H9 (cell line): ENCODE measurements around the gene OR5B17. TPM values are rescaled to one million over a fixed set of nuclear protein-coding genes. Genes with fewer than 3 reads are reported as not detected.
"Not testable (repeated sequence)": the region's sequence is repeated elsewhere in the genome, so short reads cannot be mapped to it uniquely, and the experiment has no call there.

Source experiments
- DNase-seq: peaks from one replicate; pipeline ENCODE4 v3.0.0-alpha.2; 2017
- H2AFZ ChIP-seq: one replicate; pipeline ENCODE4 v1.6.1; 2013; ENCODE audit warnings: mild to moderate bottlenecking, low read length, control low read depth, moderate library complexity
- H2AK5ac ChIP-seq: 2 replicates; pipeline ENCODE4 v1.6.1; 2013; ENCODE audit warnings: low read length, control low read depth, mixed read lengths; ENCODE audit not compliant: insufficient read length
- H2BK120ac ChIP-seq: one replicate; pipeline ENCODE4 v1.6.1; 2013; ENCODE audit warnings: low read depth, mild to moderate bottlenecking, low read length, control low read depth, inconsistent platforms; ENCODE audit not compliant: poor library complexity, severe bottlenecking
- H2BK12ac ChIP-seq: 2 replicates; pipeline ENCODE4 v1.6.1; 2013; ENCODE audit warnings: low read length, control low read depth, mixed read lengths, low read depth; ENCODE audit not compliant: insufficient read length
- H2BK15ac ChIP-seq: 2 replicates; pipeline ENCODE4 v1.6.1; 2013; ENCODE audit warnings: low read depth, low read length, control low read depth
- H2BK20ac ChIP-seq: one replicate; pipeline ENCODE4 v1.6.1; 2013; ENCODE audit warnings: low read depth, mild to moderate bottlenecking, low read length, control low read depth, inconsistent platforms; ENCODE audit not compliant: poor library complexity, severe bottlenecking
- H2BK5ac ChIP-seq: 2 replicates; pipeline ENCODE4 v1.6.1; 2013; ENCODE audit warnings: low read length, control low read depth, mixed read lengths; ENCODE audit not compliant: insufficient read length
- H3K14ac ChIP-seq: 2 replicates; pipeline ENCODE4 v1.6.1; 2013; ENCODE audit warnings: low read length, control low read depth; ENCODE audit not compliant: insufficient read depth
- H3K18ac ChIP-seq: 2 replicates; pipeline ENCODE4 v1.6.1; 2013; ENCODE audit warnings: low read depth, mild to moderate bottlenecking, mixed read lengths, low read length, control low read depth; ENCODE audit not compliant: insufficient read length
- H3K23ac ChIP-seq: 2 replicates; pipeline ENCODE4 v1.6.1; 2013; ENCODE audit warnings: low read length, control low read depth, mixed read lengths, low read depth; ENCODE audit not compliant: insufficient read length
- H3K23me2 ChIP-seq: 2 replicates; pipeline ENCODE4 v1.6.1; 2013; ENCODE audit warnings: low read depth, mild to moderate bottlenecking, mixed read lengths, low read length, control low read depth; ENCODE audit not compliant: insufficient read length, poor library complexity, severe bottlenecking
- H3K27ac ChIP-seq: 2 replicates; pipeline ENCODE4 v1.5.1; 2013; ENCODE audit warnings: low read length, control low read depth, mixed read lengths, low read depth; ENCODE audit not compliant: insufficient read length
- H3K27me3 ChIP-seq: 2 replicates; pipeline ENCODE4 v1.6.1; 2013; ENCODE audit warnings: low read length, control low read depth, inconsistent platforms; ENCODE audit not compliant: insufficient read depth
- H3K4ac ChIP-seq: 2 replicates; pipeline ENCODE4 v1.6.1; 2013; ENCODE audit warnings: low read depth, mild to moderate bottlenecking, control low read depth, inconsistent platforms, low read length, moderate library complexity
- H3K4me1 ChIP-seq: 2 replicates; pipeline ENCODE4 v1.6.1; 2013; ENCODE audit warnings: low read length, control low read depth, inconsistent platforms; ENCODE audit not compliant: insufficient read depth
- H3K4me2 ChIP-seq: 2 replicates; pipeline ENCODE4 v1.6.1; 2013; ENCODE audit warnings: low read length, control low read depth, mixed read lengths; ENCODE audit not compliant: insufficient read length, insufficient read depth
- H3K56ac ChIP-seq: 2 replicates; pipeline ENCODE4 v1.6.1; 2013; ENCODE audit warnings: low read depth, mild to moderate bottlenecking, mixed read lengths, low read length, control low read depth; ENCODE audit not compliant: insufficient read length
- H3K79me1 ChIP-seq: 2 replicates; pipeline ENCODE4 v1.6.1; 2013; ENCODE audit warnings: low read depth, mild to moderate bottlenecking, moderate library complexity, low read length, control low read depth, inconsistent platforms; ENCODE audit not compliant: insufficient read depth, poor library complexity, severe bottlenecking
- H3K79me2 ChIP-seq: 2 replicates; pipeline ENCODE4 v1.6.1; 2013; ENCODE audit warnings: low read length, control low read depth, inconsistent platforms; ENCODE audit not compliant: insufficient read depth
- H3K9ac ChIP-seq: 2 replicates; pipeline ENCODE4 v1.6.1; 2013; ENCODE audit warnings: low read length, control low read depth, mixed read lengths; ENCODE audit not compliant: insufficient read length; ENCODE audit errors: extremely low read depth
- H3K9me3 ChIP-seq: one replicate; pipeline ENCODE4 v1.6.1; 2013; ENCODE audit warnings: low read depth, low read length, inconsistent platforms; ENCODE audit not compliant: control insufficient read depth
- H3T11ph ChIP-seq: one replicate; pipeline ENCODE4 v1.6.1; 2013; ENCODE audit warnings: mild to moderate bottlenecking, low read length, control low read depth, inconsistent platforms
- H4K20me1 ChIP-seq: one replicate; pipeline ENCODE4 v1.6.1; 2013; ENCODE audit not compliant: control insufficient read depth, insufficient read length, insufficient read depth
- H4K5ac ChIP-seq: 2 replicates; pipeline ENCODE4 v1.6.1; 2013; ENCODE audit warnings: low read depth, mild to moderate bottlenecking, mixed read lengths, low read length, control low read depth; ENCODE audit not compliant: insufficient read length
- H4K8ac ChIP-seq: replicated peaks from 2 replicates; pipeline ENCODE4 v1.6.1; 2013; ENCODE audit warnings: low read length, control low read depth, mixed read lengths, low read depth; ENCODE audit not compliant: insufficient read length
- H4K91ac ChIP-seq: 2 replicates; pipeline ENCODE4 v1.6.1; 2013; ENCODE audit warnings: low read depth, mild to moderate bottlenecking, moderate library complexity, mixed read lengths, low read length, control low read depth; ENCODE audit not compliant: insufficient read length
- H3K27ac Mint-ChIP-seq, 3 experiments: 2 replicates in 2 of 3; 3 replicates in 1 of 3; pipeline ENCODE4 v1.8.0; 2020 to 2021; ENCODE audit warnings: mixed read lengths in 3 of 3, mild to moderate bottlenecking in 1 of 3, moderate library complexity in 1 of 3
- H3K27me3 Mint-ChIP-seq: 2 replicates; pipeline ENCODE4 v1.8.0; 2021; ENCODE audit warnings: low read depth, mild to moderate bottlenecking, moderate library complexity, mixed read lengths
- H3K36me3 Mint-ChIP-seq, 3 experiments: 2 replicates in 2 of 3; 3 replicates in 1 of 3; pipeline ENCODE4 v1.8.0; 2020 to 2021; ENCODE audit warnings: low read depth in 3 of 3, mixed read lengths in 3 of 3; ENCODE audit not compliant: insufficient read depth in 1 of 3
- H3K4me1 Mint-ChIP-seq, 2 experiments: 2 replicates each; pipeline ENCODE4 v1.8.0; 2020; ENCODE audit warnings: mixed read lengths in 2 of 2
- H3K4me3 Mint-ChIP-seq, 2 experiments: 2 replicates in 1 of 2; 3 replicates in 1 of 2; pipeline ENCODE4 v1.8.0; 2020 to 2021; ENCODE audit warnings: mild to moderate bottlenecking in 2 of 2, mixed read lengths in 2 of 2, moderate library complexity in 1 of 2
- H3K9me3 Mint-ChIP-seq, 2 experiments: 2 replicates in 1 of 2; 3 replicates in 1 of 2; pipeline ENCODE4 v1.8.0; 2020; ENCODE audit warnings: mild to moderate bottlenecking in 2 of 2, mixed read lengths in 2 of 2, moderate library complexity in 1 of 2
- CTCF ChIP-seq: fragments of 200-600 bp; sonication (generic); conservative IDR thresholded peaks from 3 replicates; pipeline ENCODE4 v1.8.0; 2021; ENCODE audit warnings: antibody characterized with exemption, mild to moderate bottlenecking
- WGBS: extraction: QIAGEN DNeasy Blood & Tissue Kit; methylation state at CpG from one replicate; pipeline ENCODE4 v1.1.7; 2013; ENCODE audit warnings: missing lambda C conversion rate, low lambda C conversion rate, mixed read lengths; ENCODE audit not compliant: insufficient read length; ENCODE audit errors: extremely low coverage; 5-methylcytosine and 5-hydroxymethylcytosine counted together
- total RNA-seq: library from RNA; stranded (reverse); gene quantifications from 2 replicates; pipeline ENCODE4 v1.2.1, GENCODE V29; 2021

Gene OR5B17
- total RNA-seq, 1 experiment from 2014 or later, result not detected

- TF ChIP-seq CTCF, result no peak
Observed at GRCh38 chr11:58406774-58407173, 47.9 kb upstream of the OR5B17 start, which contains the start of gene OR5B3. Gene OR5B3, minus strand, starts transcription at chr11:58406874. Its CDS starts 3,465 bp downstream, at chr11:58403409.

GRCh38 chr11:58399622-58400021 is 40.8 kb upstream of the OR5B17 start:
- not testable (repeated sequence) for H4K5ac ChIP-seq, H3K4ac ChIP-seq, H2BK12ac ChIP-seq, H3K9me3 ChIP-seq, H3K4me1 ChIP-seq, H3K27me3 ChIP-seq, H3K14ac ChIP-seq, H4K91ac ChIP-seq, H2BK20ac ChIP-seq, H3K23me2 ChIP-seq, H3K4me1 Mint-ChIP-seq, H2AK5ac ChIP-seq, H4K8ac ChIP-seq, DNase-seq, H3K4me2 ChIP-seq, H3T11ph ChIP-seq, H2BK5ac ChIP-seq, H3K18ac ChIP-seq, H3K79me1 ChIP-seq, H3K27me3 Mint-ChIP-seq, H3K79me2 ChIP-seq, H3K23ac ChIP-seq, H3K56ac ChIP-seq, H2BK15ac ChIP-seq, H3K27ac Mint-ChIP-seq, H3K9ac ChIP-seq, H3K27ac ChIP-seq, H2AFZ ChIP-seq, H3K4me3 Mint-ChIP-seq, H2BK120ac ChIP-seq, H4K20me1 ChIP-seq
- peaks cover 12 to 19% of the 10 kb centered on the region in 2 experiments for H3K9me3 Mint-ChIP-seq
- H3K36me3 Mint-ChIP-seq, result peaks cover 5 to 10% (median 7%) of the 10 kb centered on the region in 3 experiments; a peak in 5 of 7 replicates
- WGBS, result no CpG with 5 or more reads among the region's 2 CpGs

More at GRCh38 chr11:58406774-58407173, 47.9 kb upstream of the OR5B17 start, which contains the start of gene OR5B3:
- H3K18ac ChIP-seq, result no peak within 1 kb of the TSS
- no peak within 1 kb of the TSS for H2AK5ac ChIP-seq
- H4K91ac ChIP-seq, result no peak within 1 kb of the TSS
- H3K23me2 ChIP-seq, result no peaks in the 10 kb centered on the region
- no peak within 1 kb of the TSS for H2BK120ac ChIP-seq
- H2BK5ac ChIP-seq, result no peak within 1 kb of the TSS
- no peaks in the 10 kb centered on the region for H3K9me3 ChIP-seq
- no peak within 1 kb of the TSS for H2AFZ ChIP-seq
- no peak within 1 kb of the TSS for H3K27ac Mint-ChIP-seq
- peaks cover 3 to 17% (median 5%) of the 10 kb centered on the region in 3 experiments; a peak in 4 of 7 replicates for H3K36me3 Mint-ChIP-seq
- H3K4me3 Mint-ChIP-seq, result no peak within 1 kb of the TSS
- H3K9ac ChIP-seq, result no peak within 1 kb of the TSS
- WGBS, result no CpG with 5 or more reads among the region's 1 CpG
- H3T11ph ChIP-seq, result no peak within 1 kb of the TSS
- no peak for DNase-seq
- H3K9me3 Mint-ChIP-seq, result peaks cover 14 to 24% of the 10 kb centered on the region in 2 experiments
- H3K79me1 ChIP-seq, result no peaks in the 10 kb centered on the region
- no peaks in the 10 kb centered on the region for H4K20me1 ChIP-seq
- no peak within 1 kb of the TSS for H3K14ac ChIP-seq
- H3K4me2 ChIP-seq, result no peak within 1 kb of the TSS
- H3K4me1 ChIP-seq, result no peaks in the 10 kb centered on the region
- H4K8ac ChIP-seq, result no peak within 1 kb of the TSS
- H3K27ac ChIP-seq, result no peak within 1 kb of the TSS
- H3K4ac ChIP-seq, result no peak within 1 kb of the TSS
- no peak within 1 kb of the TSS for H3K23ac ChIP-seq
- H3K56ac ChIP-seq, result no peak within 1 kb of the TSS
- H2BK12ac ChIP-seq, result no peak within 1 kb of the TSS
- no peak within 1 kb of the TSS for H2BK20ac ChIP-seq
- H3K27me3 ChIP-seq, result no peaks in the 10 kb centered on the region
- no peak within 1 kb of the TSS for H2BK15ac ChIP-seq
- no peaks in the 10 kb centered on the region for H3K27me3 Mint-ChIP-seq
- no peaks in the 10 kb centered on the region for H3K79me2 ChIP-seq
- H3K4me1 Mint-ChIP-seq, result no peaks in the 10 kb centered on the region
- no peak within 1 kb of the TSS for H4K5ac ChIP-seq
